GM18909 (cell line): Measurements from ENCODE around the gene SAMD13.

Experiments used
- ATAC-seq: cut with Tn5 transposase; IDR thresholded peaks from one replicate; pipeline ENCODE4 v1.9.1; 2021; ENCODE audit warnings: mild to moderate bottlenecking; ENCODE audit not compliant: unreplicated experiment, poor library complexity

SAMD13 gene

DNA sequence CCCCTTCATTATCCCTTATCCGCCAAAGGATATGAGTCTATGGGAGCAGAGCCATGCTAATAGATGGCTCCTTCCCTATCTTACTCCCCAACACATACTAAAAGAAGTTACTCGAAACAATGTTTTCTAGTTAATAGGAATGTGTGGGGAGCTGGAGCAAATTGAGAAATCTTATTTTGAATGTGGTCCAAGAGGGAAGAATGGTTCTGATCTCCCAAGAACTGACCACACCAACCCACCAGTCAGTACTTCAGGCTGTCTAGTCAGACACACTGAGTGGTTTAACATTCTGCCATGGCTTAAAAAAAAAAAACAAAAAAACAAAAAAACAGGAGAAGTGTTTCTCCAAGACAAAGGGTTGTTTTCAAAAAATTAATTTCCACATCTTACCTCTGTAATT lies 65.3 kb downstream of the SAMD13 start:
- no peak for ATAC-seq

DNA sequence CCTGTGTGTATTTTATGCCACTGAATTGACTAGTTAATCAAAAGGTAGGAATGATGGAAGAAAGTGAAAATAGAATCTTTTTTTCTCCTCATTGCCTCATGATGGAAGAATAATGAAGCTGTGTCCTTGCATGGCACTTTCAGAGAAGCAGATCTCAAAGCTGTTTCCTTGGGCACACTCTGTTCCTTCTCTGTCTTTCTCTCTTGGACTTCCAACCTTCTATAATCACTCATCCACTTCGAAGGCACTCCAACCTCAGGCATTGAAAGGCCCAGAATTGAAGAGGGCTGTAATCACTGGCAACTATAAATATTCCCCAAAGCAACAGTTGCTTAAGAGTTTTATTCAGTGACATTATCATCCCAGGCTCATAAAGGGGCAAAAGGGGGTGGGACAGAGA lies 65.7 kb downstream of the SAMD13 start:
- no peak for ATAC-seq

DNA sequence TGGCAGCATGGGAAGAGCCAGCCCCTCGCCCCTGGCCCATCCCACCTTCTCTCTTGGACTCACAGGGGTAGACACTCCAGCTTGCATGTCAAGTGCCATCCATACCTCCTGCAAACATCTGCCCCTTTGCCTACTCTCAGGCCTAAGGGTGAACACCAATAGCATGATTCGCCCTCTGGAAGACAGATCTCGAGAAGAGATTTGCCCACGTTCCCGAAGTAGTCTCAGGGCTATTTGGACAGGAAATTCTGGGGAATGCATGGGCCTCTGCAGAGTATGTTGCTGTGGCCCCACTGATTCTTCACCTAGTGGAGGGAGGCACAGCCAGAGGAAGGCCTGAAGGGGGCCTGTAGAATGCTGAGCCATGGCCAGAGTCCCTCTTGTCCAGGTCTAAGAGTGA lies 66.9 kb downstream of the SAMD13 start:
- no peak for ATAC-seq

DNA sequence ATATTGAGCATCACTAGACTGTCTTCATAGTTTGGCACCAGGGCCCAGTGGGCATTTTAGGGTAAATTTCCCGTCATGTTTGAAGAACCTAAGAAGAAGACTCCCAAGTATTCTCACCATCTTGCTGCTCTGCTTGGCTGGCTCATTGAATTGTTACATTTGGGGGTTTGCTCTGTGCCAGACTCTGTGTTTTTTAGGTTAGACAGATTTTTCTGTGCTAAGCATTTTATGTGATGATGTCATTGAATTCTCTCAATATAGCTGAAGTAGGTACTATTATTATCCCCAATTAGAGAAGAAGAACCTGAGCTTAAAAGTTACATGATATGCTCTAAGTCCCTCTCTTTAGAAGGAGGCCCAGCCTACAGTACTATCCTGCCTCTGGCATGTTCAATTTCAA lies 68.8 kb downstream of the SAMD13 start:
- no peak for ATAC-seq

DNA sequence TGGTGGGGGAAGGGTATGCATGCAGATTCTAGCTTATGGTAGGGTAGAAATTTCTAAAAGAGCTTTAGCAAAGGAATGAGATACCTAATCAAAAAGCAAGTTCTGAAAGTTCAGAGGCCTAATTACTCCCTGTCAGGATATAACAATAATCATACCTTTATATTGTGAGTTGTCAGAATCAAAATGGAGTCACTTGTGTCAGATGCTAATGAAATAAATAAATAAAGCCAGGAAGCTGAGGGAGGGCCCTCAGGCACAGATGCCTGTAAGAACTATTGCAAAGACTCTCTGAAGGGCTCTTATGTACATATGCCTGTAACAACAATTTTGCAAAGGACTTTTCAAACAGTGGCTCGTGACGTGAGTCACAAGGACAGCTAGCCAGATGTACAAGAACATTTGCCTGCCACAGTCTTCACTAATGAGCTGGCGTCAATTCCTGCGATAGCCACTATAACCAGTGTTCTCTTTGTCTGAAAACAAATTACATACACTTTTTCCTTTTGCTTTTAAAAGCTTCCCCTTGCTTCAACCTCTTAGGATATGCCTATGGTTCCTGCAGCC lies 69.4 kb downstream of the SAMD13 start:
- no peak for ATAC-seq

DNA sequence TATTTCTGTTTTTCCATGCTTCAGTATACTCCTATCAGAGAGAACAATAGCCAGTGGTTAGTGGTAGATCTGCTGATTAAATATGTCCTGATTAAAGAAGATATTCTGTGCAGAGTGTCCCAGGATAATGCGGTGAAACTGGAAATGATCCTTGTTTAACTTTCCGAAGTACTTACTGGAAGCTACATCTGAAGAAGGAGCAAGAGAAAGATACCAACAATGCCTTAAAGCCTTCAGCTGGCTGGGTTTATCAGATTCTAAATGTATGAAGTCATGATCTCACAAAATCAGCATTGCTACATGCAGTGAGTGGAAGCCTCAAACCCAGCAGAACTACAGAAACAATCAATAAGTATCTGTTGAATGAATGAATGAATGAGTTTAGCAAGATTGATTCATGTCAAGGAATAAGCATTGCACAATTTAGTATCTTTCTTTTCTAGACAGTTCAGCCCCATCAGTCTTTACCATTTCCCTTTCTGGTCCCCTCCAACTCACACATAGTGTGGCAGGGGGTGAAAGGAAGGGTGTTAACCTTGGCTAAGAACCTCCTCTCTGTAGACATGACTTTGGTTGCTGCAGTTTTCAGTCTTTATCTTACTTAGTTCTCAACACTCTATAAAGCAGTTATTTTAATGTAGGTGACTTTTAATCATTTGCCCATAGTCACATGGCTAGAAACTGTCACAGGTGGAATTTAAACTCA lies 72.1 kb downstream of the SAMD13 start:
- no peak for ATAC-seq

DNA sequence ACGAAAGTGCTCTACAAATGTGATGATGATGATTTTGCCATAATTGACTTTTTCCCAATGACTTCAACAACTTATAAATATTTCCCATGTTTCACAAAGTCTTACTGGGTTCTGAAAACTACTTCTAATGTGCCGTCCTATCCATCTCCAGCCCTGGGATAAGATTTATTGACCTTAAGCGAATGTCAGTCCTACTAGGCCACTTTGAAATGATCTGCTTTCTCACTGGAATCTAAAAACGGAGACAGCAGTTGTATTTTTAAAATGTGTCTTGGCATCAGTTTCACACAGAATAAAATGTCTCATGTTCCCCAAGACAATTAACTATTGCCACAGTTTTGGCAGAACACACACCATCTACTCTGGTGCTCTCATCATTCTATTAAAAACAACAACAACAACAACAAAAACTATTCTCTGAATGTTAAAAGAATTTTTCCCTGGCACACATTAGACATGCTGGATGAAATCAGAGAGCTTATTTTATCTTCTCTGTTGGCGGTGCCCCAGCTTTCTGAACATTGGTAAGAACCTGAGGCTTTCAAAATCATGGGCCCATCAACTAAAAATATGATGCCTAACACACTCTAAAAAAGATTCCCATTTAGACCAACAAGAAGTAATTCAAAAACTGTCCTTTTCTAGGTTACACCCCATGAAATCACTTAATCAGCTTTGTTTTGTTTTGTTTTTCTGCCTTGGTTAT lies 73.6 kb downstream of the SAMD13 start:
- no peak for ATAC-seq

DNA sequence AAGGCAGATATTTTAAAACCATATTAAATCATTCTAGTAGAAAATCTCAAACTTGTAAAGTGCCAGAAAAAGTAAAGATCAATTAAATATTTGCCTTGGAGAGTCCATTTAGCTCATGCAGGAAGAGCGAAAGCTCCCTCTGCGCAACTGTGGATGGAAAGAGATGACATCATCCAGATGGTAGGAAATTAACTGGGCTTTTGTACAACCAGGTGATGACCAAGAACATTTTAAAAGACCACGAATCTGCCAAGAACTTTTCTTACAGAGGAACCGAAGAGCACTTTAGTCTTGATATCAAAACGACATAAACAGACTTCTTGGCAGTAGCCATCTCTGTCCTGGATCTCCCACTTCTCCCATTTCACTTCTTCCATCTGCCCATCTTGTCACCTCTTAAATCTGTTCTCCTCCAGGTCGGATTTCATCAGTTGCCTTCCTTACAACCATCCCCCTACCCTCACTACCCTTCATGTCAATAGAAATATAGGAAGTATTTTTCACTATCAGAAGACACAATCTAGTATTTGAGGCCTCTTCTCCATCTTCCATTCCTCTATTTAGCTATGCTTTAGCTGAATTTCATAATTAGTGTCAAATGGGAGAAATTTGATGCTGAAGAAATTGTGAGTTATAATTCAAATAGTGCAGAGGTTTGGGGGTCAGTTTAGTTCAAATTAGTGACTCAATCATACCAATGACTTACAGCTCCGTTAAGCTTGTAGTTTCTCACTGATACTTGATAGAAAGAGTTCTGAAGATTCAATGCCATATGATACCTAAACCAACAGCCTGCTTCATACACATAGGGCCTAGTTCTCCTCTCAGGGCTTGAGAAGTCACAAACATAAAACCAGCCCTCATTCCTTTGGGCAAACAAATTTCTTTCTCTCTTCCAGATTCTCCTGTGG lies 74.7 kb downstream of the SAMD13 start:
- no peak for ATAC-seq

DNA sequence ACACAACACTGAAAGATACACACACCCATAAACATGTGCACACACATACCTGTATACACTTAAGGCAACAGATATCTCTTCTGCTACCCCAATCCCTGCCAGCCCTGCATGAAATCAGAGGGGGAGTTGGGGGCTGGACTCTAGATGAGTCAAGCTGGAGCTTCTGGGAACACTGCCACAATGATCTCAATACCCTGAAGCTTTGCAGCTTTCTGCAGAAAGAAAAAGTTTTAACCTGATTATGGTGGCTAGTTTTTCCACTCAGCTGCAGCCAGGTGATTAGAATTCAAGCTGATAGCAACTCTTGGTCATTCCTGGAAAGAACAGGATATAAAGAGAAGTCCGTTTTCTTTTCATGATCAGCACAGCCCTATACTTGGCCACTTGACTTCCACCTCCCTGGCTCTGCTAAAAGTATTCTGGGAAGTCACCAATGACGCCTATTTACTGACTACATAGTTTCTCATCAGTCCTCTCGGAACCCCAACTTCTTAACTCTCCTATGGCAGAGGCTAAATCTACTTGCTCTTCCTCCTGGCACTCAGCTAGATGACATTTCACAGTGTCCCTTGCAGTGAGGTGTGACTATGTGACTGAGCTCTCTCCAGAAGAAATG lies 76.1 kb downstream of the SAMD13 start:
- ATAC-seq, result no peak

DNA sequence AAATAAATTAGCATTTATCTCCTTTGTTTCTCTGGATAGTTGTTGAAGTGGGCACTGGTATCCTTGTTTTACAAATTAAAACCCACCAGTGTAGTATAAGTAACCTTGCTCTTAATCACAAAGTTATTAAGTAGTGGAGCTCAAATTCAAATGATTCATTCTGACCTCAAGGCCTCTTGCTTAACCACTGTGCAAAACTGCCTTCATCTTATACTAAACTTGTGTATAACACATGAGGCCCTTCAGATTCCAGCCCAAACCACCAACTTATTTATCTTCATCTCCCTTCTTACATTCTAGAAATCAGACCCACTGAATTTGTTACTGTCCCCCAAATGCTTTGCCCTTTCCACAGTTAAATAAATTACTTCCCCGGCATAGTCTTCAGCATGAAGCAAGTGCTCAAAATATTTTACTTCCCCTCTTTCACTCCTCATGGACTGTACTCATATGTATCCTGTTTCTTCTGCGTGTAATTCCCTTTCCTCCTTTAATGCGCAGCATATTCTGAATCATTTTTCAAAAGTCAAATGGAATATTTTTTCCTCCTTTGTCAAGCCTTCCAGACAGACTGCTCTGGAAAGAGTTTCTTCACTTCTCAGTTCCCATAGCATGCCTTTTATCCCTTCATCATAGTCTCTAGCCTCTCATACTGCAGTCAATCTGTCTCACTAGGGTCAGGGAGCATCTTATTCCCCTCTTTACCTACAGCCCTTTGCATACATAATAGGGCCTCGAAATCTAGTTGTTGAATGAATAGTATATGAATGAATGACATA lies 77.8 kb downstream of the SAMD13 start:
- no peak for ATAC-seq

DNA sequence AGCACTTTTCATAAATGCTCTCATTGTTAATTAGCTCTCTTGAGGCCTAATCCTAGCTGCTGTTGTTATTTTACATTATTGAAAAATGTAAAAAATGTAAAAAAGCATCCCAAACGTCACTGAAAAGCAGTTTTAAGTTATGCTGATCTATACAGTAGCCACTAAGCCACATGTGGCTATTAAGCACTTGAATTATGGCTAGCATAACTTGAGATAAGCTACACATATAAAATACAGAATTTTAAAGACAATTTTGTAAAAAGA lies 78.3 kb downstream of the SAMD13 start:
- ATAC-seq, result no peak

DNA sequence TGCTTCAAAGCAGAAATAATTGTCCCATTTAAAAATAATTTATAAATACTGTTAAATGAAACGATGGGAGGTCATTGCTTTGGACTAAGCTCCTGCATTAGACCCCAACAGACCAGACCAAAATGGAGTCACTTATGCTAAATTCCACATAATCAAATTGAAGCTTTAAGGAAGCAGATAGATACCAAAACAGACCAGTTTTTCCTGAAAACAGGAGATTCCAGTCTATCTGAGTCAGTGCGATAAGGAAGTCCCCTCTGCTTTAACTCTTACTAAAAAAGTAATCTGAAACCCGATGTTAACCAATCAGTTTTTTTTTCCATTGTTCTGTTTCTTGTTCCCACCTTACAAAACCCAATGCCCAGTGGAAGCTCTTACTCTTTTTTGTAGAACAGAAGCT lies 80.6 kb downstream of the SAMD13 start:
- ATAC-seq, result no peak

DNA sequence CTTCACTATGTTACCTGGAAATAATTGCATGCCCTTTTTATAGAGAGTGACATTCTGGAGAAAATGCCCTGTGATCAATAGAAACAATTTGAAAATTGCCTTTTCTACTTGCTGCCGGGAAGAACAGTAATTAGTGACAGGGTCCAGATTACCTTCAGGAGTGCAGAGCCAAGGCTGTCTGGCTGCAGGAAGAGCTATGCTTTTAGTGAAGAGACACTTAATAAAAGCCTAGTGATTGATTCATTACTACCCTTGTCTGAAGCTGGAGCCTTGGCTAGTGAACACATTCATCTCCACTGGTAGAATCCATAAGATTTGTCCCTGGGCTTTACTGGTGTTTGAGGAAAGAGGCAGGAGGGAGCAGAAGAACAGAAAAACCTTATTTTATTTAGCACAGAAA lies 83.8 kb downstream of the SAMD13 start:
- no peak for ATAC-seq

DNA sequence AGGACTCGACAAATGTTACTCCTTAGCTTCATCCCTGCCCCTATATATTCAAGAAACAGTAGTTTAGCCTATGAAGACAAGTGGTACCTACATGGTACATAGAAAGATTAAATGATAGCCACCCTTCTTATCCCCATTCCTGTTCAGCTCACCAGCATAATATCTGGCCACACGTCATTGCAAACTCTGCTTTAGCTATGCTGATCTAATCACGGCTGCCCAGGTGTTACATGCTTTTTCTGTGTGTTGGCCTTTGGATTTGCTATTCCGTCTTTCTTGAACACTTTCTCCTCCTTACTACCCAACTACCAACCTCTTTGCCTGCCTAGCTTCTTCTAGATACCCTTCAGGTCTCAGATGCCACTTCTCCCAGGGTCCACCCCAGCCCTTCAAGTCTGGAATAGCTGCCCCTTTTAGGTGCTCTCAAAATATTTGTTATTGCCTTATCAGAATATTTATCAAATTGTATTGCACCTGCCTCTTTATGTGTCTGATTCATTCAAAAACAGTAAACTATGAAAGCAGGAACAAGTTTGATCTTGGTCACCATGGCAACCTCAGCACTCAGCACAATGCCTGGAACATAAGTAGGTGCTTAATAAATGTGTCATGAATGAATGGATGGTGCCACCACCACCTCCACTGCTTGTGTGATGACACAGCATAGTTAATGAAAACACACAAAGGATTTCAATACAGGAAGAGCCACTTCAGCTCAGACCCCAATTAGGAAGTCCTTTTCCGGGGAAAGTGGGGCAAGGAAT lies 85.4 kb downstream of the SAMD13 start:
- ATAC-seq, result no peak

DNA sequence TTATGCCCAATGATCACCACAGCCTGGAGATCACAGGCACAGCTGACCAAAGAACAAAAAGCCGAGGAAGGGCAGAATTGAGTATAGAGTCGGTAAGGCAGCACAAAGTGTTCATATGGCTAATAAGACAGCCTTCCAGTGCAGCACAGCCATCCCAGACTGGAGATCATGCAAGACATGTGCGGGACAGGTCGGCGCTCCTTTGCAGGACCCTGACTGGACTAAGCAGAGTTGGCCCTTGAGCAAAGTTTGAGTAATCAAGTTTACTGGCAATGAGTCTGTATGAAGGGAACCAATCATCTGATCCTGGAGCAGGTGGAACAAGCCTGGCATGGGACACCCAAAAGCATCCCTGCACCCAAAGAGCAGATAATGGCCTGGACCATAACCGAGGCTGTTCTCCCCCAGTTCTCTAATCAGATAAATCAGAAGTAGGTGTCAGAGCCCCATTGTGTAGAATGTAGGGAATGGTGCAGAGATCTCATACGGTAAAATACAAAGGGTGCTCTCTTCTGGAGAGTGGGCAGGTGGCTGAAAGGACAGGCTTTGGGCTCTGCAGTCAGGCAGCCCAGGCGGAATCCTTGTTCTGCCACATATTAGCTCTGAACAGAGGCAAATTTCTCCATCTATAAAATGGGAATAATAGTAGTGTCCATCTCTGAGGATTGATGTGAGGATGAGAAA lies 86.1 kb downstream of the SAMD13 start:
- no peak for ATAC-seq

DNA sequence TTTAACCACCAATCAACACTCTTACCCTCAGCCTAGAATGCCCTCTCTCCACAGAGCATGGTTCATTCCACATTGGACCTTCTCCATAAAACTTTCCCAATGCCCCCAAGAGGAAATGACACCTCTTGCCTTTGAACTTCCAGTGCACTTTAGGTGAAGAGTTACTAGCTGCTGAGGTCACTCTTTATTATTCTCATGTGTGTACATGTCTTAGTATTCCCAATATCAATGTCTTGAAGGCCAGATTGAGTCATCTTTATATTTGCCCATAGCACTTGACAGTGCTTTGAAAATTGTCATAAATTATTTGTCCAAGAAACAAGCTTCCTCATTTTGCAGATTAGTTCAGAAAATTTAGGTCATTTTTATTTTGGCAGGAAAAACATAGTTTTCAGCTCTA lies 88.7 kb downstream of the SAMD13 start:
- ATAC-seq, result no peak

DNA sequence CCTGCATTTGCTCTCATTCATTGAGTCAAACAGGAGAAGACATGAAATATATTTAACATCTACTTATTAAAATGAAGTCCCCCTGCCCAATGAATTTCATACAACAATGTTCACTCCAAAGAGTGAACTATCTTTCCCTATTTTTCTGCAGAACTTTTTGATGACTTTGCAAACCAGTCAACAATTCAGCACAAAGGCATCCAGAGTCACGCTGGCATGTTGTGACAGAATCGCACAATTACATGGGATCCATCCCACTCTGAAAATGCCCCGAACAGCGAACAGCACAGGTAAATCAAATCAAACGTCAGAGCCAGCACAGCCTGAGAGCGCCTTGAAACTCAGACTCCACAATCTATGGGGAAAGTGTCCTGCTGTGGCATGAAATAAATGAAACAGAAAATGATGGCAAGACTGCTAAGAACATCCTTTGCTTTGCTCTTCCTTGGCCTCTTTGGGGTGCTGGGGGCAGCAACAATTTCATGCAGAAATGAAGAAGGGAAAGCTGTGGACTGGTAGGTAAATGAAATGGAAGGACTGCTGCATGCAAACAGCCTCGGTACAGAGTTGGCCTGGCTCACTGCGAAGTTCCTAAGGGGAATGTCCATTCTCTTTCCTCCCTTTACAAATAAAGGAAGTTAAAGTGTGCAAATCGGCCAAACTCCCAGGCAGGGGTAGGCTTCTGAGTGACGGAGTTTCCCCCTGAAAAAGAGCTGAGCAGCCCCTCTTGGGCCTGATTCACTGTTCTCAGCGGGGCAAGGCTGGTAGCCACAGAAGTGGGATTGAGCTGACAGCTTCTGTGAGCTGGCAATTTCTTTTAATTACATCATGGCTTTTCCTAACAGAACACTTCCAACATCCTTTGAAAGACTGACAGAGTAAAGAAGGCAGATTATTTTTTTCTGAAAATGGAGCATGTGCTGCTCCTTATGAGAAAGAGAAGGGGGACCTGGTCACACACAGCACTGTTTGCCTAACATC lies 97.0 kb downstream of the SAMD13 start, which contains the start of gene DNASE2B:
TSS of gene DNASE2B (plus strand) at position 310 of the 981 bp plus-strand sequence. CDS start at position 391, 81 bp downstream.
- ATAC-seq, result no peak
